Cardiac fibroblast (primary cell): ENCODE measurements around the gene ID2.

Source experiments
- DNase-seq, 2 donors: peaks; one replicate each; pipeline versions ENCODE4 v3.0.0 to v3.0.0-alpha.2; 2010; ENCODE audit warnings: low read depth in 2 of 2
- H3K4me3 ChIP-seq, 2 donors: replicated peaks in 1 of 2; 1 replicate in 1 of 2; 2 replicates in 1 of 2; pipeline ENCODE4 v1.5.1; 2011; ENCODE audit warnings: low read depth in 2 of 2, low read length in 2 of 2, mild to moderate bottlenecking in 2 of 2, moderate library complexity in 1 of 2
- TF ChIP-seq, protein P1 (sequence below): IDR thresholded peaks from one replicate; pipeline ENCODE4 v1.5.1; 2011; ENCODE audit warnings: low read depth, mild to moderate bottlenecking, low read length, inconsistent platforms

The ID2 gene

GRCh38 chr2:8648441-8649213 lies 33.2 kb upstream of the ID2 start:
- H3K4me3 ChIP-seq = no peak overlapping the region
- TF ChIP-seq, protein P1, sequence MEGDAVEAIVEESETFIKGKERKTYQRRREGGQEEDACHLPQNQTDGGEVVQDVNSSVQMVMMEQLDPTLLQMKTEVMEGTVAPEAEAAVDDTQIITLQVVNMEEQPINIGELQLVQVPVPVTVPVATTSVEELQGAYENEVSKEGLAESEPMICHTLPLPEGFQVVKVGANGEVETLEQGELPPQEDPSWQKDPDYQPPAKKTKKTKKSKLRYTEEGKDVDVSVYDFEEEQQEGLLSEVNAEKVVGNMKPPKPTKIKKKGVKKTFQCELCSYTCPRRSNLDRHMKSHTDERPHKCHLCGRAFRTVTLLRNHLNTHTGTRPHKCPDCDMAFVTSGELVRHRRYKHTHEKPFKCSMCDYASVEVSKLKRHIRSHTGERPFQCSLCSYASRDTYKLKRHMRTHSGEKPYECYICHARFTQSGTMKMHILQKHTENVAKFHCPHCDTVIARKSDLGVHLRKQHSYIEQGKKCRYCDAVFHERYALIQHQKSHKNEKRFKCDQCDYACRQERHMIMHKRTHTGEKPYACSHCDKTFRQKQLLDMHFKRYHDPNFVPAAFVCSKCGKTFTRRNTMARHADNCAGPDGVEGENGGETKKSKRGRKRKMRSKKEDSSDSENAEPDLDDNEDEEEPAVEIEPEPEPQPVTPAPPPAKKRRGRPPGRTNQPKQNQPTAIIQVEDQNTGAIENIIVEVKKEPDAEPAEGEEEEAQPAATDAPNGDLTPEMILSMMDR = no peak
- no peak for DNase-seq

- DNase-seq = no peak
- no peak overlapping the region for H3K4me3 ChIP-seq
- TF ChIP-seq, protein P1 = no peak
Observed at GRCh38 chr2:8649718-8650117, 32.1 kb upstream of the ID2 start.

GRCh38 chr2:8650256-8650655 lies 31.6 kb upstream of the ID2 start:
- H3K4me3 ChIP-seq = no peak overlapping the region
- TF ChIP-seq, protein P1 = no peak
- no peak for DNase-seq

DNA sequence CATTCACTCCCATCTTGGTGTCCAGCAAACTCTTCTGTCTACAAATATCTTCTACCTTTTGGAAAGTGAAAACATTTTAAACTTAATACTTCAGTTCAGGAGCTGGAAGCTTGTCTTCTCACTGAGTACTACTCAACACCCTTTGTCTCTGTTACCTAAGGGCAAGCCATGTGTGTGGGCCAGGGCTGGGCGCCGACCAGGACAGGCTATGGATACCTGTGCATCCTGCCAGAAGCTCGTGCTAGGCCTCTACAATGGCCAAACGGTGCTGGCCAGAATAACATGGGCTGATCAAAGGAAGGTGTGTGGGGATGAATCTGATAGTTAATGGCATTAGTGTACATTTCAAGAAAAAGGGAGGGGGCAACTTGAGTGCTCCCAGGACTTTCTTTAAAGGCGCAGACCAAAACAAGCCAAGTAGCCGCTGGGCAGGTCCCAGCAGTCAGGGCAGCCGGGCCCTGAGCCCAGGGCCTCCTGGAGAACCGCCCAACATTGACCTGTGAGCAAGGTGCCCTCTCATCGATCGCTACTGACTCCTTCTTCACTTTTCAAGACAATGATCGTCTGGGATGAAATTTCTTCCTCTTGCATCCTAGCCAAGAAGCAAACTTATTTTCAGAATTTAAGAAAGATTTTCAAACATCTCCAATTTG lies 29.0 kb upstream of the ID2 start:
- H3K4me3 ChIP-seq = no peak overlapping the region
- DNase-seq = no peak
- TF ChIP-seq, protein P1 = no peak

- TF ChIP-seq, protein P1 = no peak
- no peak for DNase-seq
- H3K4me3 ChIP-seq = no peak overlapping the region
Observed at GRCh38 chr2:8653485-8653884, 28.4 kb upstream of the ID2 start.

DNA sequence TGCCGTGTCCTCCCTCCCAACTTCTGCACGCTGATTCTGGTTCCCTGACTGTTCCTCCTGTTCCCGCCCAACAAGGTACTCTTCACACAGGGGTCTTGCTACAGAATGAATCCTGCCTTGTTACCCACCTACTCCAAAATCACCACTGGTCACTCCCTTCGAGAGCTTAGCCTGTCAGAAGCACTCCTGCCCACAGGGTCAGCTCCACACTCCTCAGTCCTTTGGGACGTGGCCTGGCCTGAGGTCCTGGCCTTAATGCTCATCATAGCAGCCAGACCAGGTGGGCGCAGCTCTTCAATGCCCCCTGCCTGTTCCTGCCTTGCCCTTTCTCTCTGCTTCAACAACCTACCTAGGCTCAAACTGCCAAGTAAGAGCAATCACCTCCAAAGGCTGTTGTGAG lies 27.8 kb upstream of the ID2 start:
- H3K4me3 ChIP-seq = no peak overlapping the region
- TF ChIP-seq, protein P1 = no peak
- DNase-seq = no peak

GRCh38 chr2:8654483-8654882 lies 27.4 kb upstream of the ID2 start:
- no peak for DNase-seq
- TF ChIP-seq, protein P1 = no peak
- H3K4me3 ChIP-seq = no peak overlapping the region
